Endothelial cell of umbilical vein (primary cell): ENCODE results near the gene FAM50A. TPM values are rescaled to one million over a fixed set of nuclear protein-coding genes. Genes with fewer than 3 reads are reported as not detected.

Source experiments
- BruUV-seq: library from RNA; stranded (reverse); fragments of 400-500 nt; replicated peaks from 2 replicates; lab custom pipeline; 2021; lab: Mats Ljungman, UMichigan
- CTCF ChIA-PET: fragments of 300-600, 350-600 bp; sonication (Branson Sonifier 250); formaldehyde crosslinking; loops from one replicate; lab custom pipeline; 2021; ENCODE audit warnings: antibody characterized with exemption, inconsistent platforms; lab: Charles Lee
- POLR2A ChIA-PET: fragments of 300-600, 350-600 bp; sonication (Branson Sonifier 250); formaldehyde crosslinking; loops from one replicate; lab custom pipeline; 2021; ENCODE audit warnings: antibody characterized with exemption, inconsistent platforms; lab: Charles Lee
- DNase-seq: peaks from one replicate; pipeline ENCODE4 v3.0.0-alpha.2; 2011; ENCODE audit warnings: low read depth, low spot score
- FAIRE-seq: peaks from 2 replicates; lab custom pipeline; 2011; peaks lifted over from hg19 to GRCh38; lab: Jason Lieb, UNC
- H2AFZ ChIP-seq: 2 replicates; pipeline ENCODE4 v1.6.0; 2012; ENCODE audit warnings: low read depth, low read length, control low read depth, inconsistent platforms
- H3K27ac ChIP-seq: 2 replicates; pipeline ENCODE4 v1.5.1; 2011; ENCODE audit warnings: low read depth, mild to moderate bottlenecking, control low read depth, low read length, moderate library complexity; ENCODE audit not compliant: insufficient read depth
- H3K27me3 ChIP-seq, 2 experiments: 2 replicates each; pipeline versions ENCODE4 v1.6.0 to v1.6.1; 2011; ENCODE audit warnings: low read length in 2 of 2, mixed read lengths in 1 of 2; ENCODE audit not compliant: control insufficient read depth in 2 of 2, insufficient read depth in 2 of 2
- H3K36me3 ChIP-seq, 2 experiments: 2 replicates in 1 of 2; 3 replicates in 1 of 2; pipeline ENCODE4 v1.5.1; 2011; ENCODE audit warnings: low read length in 2 of 2, mild to moderate bottlenecking in 1 of 2, moderate library complexity in 1 of 2; ENCODE audit not compliant: control insufficient read depth in 2 of 2, insufficient read depth in 2 of 2; ENCODE audit errors: extremely low read depth in 1 of 2
- H3K4me1 ChIP-seq: 3 replicates; pipeline ENCODE4 v1.5.1; 2011; ENCODE audit warnings: mild to moderate bottlenecking, low read length; ENCODE audit not compliant: control insufficient read depth, insufficient read depth; ENCODE audit errors: extremely low read depth
- H3K4me2 ChIP-seq: 2 replicates; pipeline ENCODE4 v1.6.1; 2011; ENCODE audit warnings: low read length, control low read depth, mixed read lengths; ENCODE audit not compliant: insufficient read depth
- H3K4me3 ChIP-seq, 3 experiments: fragments of 200-600 bp in 1 of 3; sonication (generic), shearing (Covaris generic) in 1 of 3; replicated peaks in 1 of 3; 2 replicates each; pipeline ENCODE4 v1.5.1; 2011 to 2016; ENCODE audit warnings: control low read depth in 3 of 3, low read length in 3 of 3, mild to moderate bottlenecking in 2 of 3, inconsistent platforms in 1 of 3, low read depth in 1 of 3, moderate library complexity in 1 of 3; ENCODE audit not compliant: insufficient read depth in 1 of 3
- H3K79me2 ChIP-seq: 2 replicates; pipeline ENCODE4 v1.6.0; 2012; ENCODE audit warnings: low read length, inconsistent platforms; ENCODE audit not compliant: control insufficient read depth, insufficient read depth
- H3K9ac ChIP-seq: replicated peaks from 2 replicates; pipeline ENCODE3; 2011; ENCODE audit warnings: low read length, control low read depth; ENCODE audit not compliant: insufficient read depth; ENCODE audit errors: extremely low read depth
- H3K9me1 ChIP-seq: replicated peaks from 3 replicates; pipeline ENCODE4 v1.6.0; 2011; ENCODE audit warnings: mild to moderate bottlenecking, low read length; ENCODE audit not compliant: control insufficient read depth, insufficient read depth; ENCODE audit errors: extremely low read depth
- H3K9me3 ChIP-seq: replicated peaks from 2 replicates; pipeline ENCODE4 v1.5.1; 2012; ENCODE audit warnings: low read length, inconsistent platforms; ENCODE audit not compliant: control insufficient read depth, insufficient read depth
- H4K20me1 ChIP-seq: replicated peaks from 2 replicates; pipeline ENCODE3; 2011; ENCODE audit warnings: mild to moderate bottlenecking, low read length; ENCODE audit not compliant: control insufficient read depth, insufficient read depth; ENCODE audit errors: extremely low read depth
- CTCF ChIP-seq, 2 donors: IDR thresholded peaks; 1 replicate in 1 of 2; 2 replicates in 1 of 2; pipeline ENCODE4 v1.5.1; 2011; ENCODE audit warnings: low read length in 2 of 2, mild to moderate bottlenecking in 2 of 2, moderate library complexity in 2 of 2, control low read depth in 1 of 2, inconsistent platforms in 1 of 2, low read depth in 1 of 2; ENCODE audit not compliant: insufficient read depth in 1 of 2; ENCODE audit errors: extremely low read depth in 1 of 2
- EZH2 ChIP-seq: IDR thresholded peaks from 2 replicates; pipeline ENCODE4 v1.6.1; 2012; ENCODE audit warnings: borderline replicate concordance, low read depth, mild to moderate bottlenecking, moderate library complexity, low read length, inconsistent platforms; ENCODE audit not compliant: severe bottlenecking
- FOS ChIP-seq: IDR thresholded peaks from 2 replicates; pipeline ENCODE4 v1.6.1; 2011; ENCODE audit warnings: mild to moderate bottlenecking, low read length, moderate library complexity, borderline replicate concordance; ENCODE audit not compliant: insufficient read depth
- GATA2 ChIP-seq: IDR thresholded peaks from 2 replicates; pipeline ENCODE4 v1.7.0; 2011; ENCODE audit warnings: low read depth, mild to moderate bottlenecking, moderate library complexity, mixed read lengths, low read length; ENCODE audit not compliant: insufficient read length, insufficient read depth
- JUN ChIP-seq: IDR thresholded peaks from 2 replicates; pipeline ENCODE4 v1.6.1; 2011; ENCODE audit warnings: borderline replicate concordance, low read depth; ENCODE audit not compliant: insufficient read length, insufficient read depth
- MAX ChIP-seq: IDR thresholded peaks from 2 replicates; pipeline ENCODE4 v1.6.1; 2011; ENCODE audit not compliant: insufficient read depth, insufficient read length
- MYC ChIP-seq: IDR thresholded peaks from one replicate; pipeline ENCODE4 v1.6.1; 2011; ENCODE audit warnings: mild to moderate bottlenecking, low read depth, low read length
- POLR2A ChIP-seq: IDR thresholded peaks from 2 replicates; pipeline ENCODE4 v1.6.1; 2012; ENCODE audit warnings: low read depth, mild to moderate bottlenecking, control low read depth, low read length
- POLR2AphosphoS5 ChIP-seq: IDR thresholded peaks from 2 replicates; pipeline ENCODE4 v1.6.1; 2012; ENCODE audit warnings: low read depth, mild to moderate bottlenecking, control low read depth, low read length, moderate library complexity; ENCODE audit not compliant: insufficient read depth
- dilution Hi-C: fragments of 300-500 bp; cut with MboI; formaldehyde crosslinking; loops from one replicate; pipeline ENCODE4 v1.15.0; 2019; ENCODE audit warnings: low sequenced_read_pairs; ENCODE audit not compliant: extremely low pct_ligation_motif_present
- intact Hi-C: fragments of 100-400 bp; cut with micrococcal nuclease; formaldehyde crosslinking; loops from one replicate; pipeline ENCODE4 v1.10.0; 2022
- polyA plus RNA-seq, 4 experiments: library from polyadenylated mRNA; depleted of rRNA in 3 of 4; stranded (reverse) in 3 of 4; unstranded in 1 of 4; fragments of >200 nt; gene quantifications; 2 replicates each; pipeline versions ENCODE4 v1.2.1 to v1.2.3, GENCODE V29; 2011 to 2012; ENCODE audit warnings: missing spikeins in 1 of 4
- total RNA-seq: library from RNA; stranded (reverse); gene quantifications from 2 replicates; pipeline ENCODE4 v1.2.3, GENCODE V29; 2021

The FAM50A gene
- total and polyA plus RNA-seq, 2 donors (not counting 3 experiments of a cell fraction or from before 2014, with no cell fraction given) = 75.9 to 123 TPM

- Histone ChIP-seq H3K79me2 (peaks cover 20% of the 10 kb centered on the region), H3K9me3 (no peaks in the 10 kb centered on the region), H2AFZ (no peak overlapping the region), H3K27me3 (no peaks in the 10 kb centered on the region), H3K4me3 (no peak overlapping the region), H4K20me1 (no peaks in the 10 kb centered on the region), H3K9ac (no peak overlapping the region), H3K4me2 (peak overlapping the region; percentile 12), H3K27ac (no peak overlapping the region), H3K9me1 (no peaks in the 10 kb centered on the region), H3K4me1 (peaks cover 8% of the 10 kb centered on the region), H3K36me3 (peaks cover 15 to 18% of the 10 kb centered on the region in 2 experiments)
- TF ChIP-seq POLR2A = peak; percentile 82
- no peak for TF ChIP-seq FOS
- TF ChIP-seq POLR2AphosphoS5 = peak; percentile 68
- no peak for DNase-seq
- ChIA-PET CTCF (no interaction called here), POLR2A (interaction anchor here (1.3 kb wide), 1 partner anchor 28 kb away, joined by 3 read pairs; no protein-coding TSS in a partner anchor)
- peak; percentile 50 for FAIRE-seq
- no TSS peak for BruUV-seq
- intact Hi-C loops = loop anchor here (1.0 kb wide), 1 partner anchor 8 kb away; the partner anchor contains the start of gene DNASE1L1
- dilution Hi-C loops = no loop called here
Observed at GRCh38 chrX:154401045-154401799, 42.7 kb upstream of the FAM50A start.

GRCh38 chrX:154401918-154402621 lies 41.9 kb upstream of the FAM50A start:
- intact Hi-C loops (loop anchor here (1.0 kb wide), 1 partner anchor 7 kb away; the partner anchor contains the start of gene DNASE1L1), dilution Hi-C loops (no loop called here)
- BruUV-seq = TSS peak; percentile 13
- Histone ChIP-seq H3K4me1 (peaks cover 8% of the 10 kb centered on the region), H3K27ac (no peak overlapping the region), H3K27me3 (no peaks in the 10 kb centered on the region), H3K9me3 (no peaks in the 10 kb centered on the region), H3K9ac (no peak overlapping the region), H3K4me3 (no peak overlapping the region), H3K9me1 (no peaks in the 10 kb centered on the region), H3K36me3 (peaks cover 15 to 18% of the 10 kb centered on the region in 2 experiments), H2AFZ (no peak overlapping the region), H3K4me2 (no peak overlapping the region), H4K20me1 (no peaks in the 10 kb centered on the region), H3K79me2 (peaks cover 20% of the 10 kb centered on the region)
- FAIRE-seq (no peak), DNase-seq (no peak)
- CTCF ChIA-PET = no interaction called here
- POLR2A ChIA-PET = interaction anchor here (1.3 kb wide), 1 partner anchor 29 kb away, joined by 3 read pairs; no protein-coding TSS in a partner anchor
- TF ChIP-seq JUN (no peak), CTCF (IDR thresholded peaks at IDR 0.05; ENCODE audit: extremely low read depth in 1 of 2, insufficient read depth in 1 of 2, low read depth in 1 of 2, low read length in 2 of 2) (no peak), POLR2AphosphoS5 (no peak), EZH2 (no peak), MAX (no peak), GATA2 (no peak), MYC (no peak), FOS (no peak), POLR2A (no peak)
